Thymus (tissue), 11 donors: ENCODE measurements around the gene MAP2K1. TPM values are rescaled to one million over a fixed set of nuclear protein-coding genes. Genes with fewer than 3 reads are reported as not detected.

ENCODE experiments used
- DNase-seq, 9 donors: peaks; one replicate each; pipeline ENCODE4 v3.0.0-alpha.2; 2013; ENCODE audit warnings: low spot score in 9 of 9, low read depth in 6 of 9, missing footprints in 1 of 9
- H3K27ac ChIP-seq, 2 donors: one replicate each; pipeline ENCODE4 v1.5.1; 2013; ENCODE audit warnings: control low read depth in 1 of 2, low read depth in 1 of 2, low read length in 1 of 2, mild to moderate bottlenecking in 1 of 2, moderate library complexity in 1 of 2
- H3K27me3 ChIP-seq, 2 donors: one replicate each; pipeline ENCODE4 v1.5.1; 2013; ENCODE audit warnings: low read length in 1 of 2; ENCODE audit not compliant: control insufficient read depth in 2 of 2, insufficient read depth in 1 of 2
- H3K36me3 ChIP-seq, 2 donors: one replicate each; pipeline ENCODE4 v1.5.1; 2013; ENCODE audit warnings: low read length in 1 of 2, mild to moderate bottlenecking in 1 of 2, moderate library complexity in 1 of 2; ENCODE audit not compliant: control insufficient read depth in 2 of 2, insufficient read depth in 2 of 2
- H3K4me1 ChIP-seq, 2 donors: one replicate each; pipeline ENCODE4 v1.5.1; 2013; ENCODE audit warnings: low read length in 2 of 2; ENCODE audit not compliant: control insufficient read depth in 2 of 2, insufficient read depth in 2 of 2
- H3K4me3 ChIP-seq, 2 donors: one replicate each; pipeline ENCODE4 v1.5.1; 2013; ENCODE audit warnings: low read length in 2 of 2, control low read depth in 1 of 2, mild to moderate bottlenecking in 1 of 2
- H3K9me3 ChIP-seq, 2 donors: one replicate each; pipeline ENCODE4 v1.5.1; 2013; ENCODE audit warnings: low read length in 1 of 2, mild to moderate bottlenecking in 1 of 2; ENCODE audit not compliant: control insufficient read depth in 2 of 2, insufficient read depth in 1 of 2
- WGBS: extraction: QIAGEN DNeasy Blood & Tissue Kit; methylation state at CpG from one replicate; pipeline ENCODE4 v1.1.7; 2013; 5-methylcytosine and 5-hydroxymethylcytosine counted together
- polyA plus RNA-seq: library from polyadenylated mRNA; stranded (reverse); fragments of 200-250 nt; gene quantifications from one replicate; pipeline ENCODE4 v1.2.3, GENCODE V29; 2013
- total RNA-seq: library from RNA; stranded (reverse); fragments of 120-200 nt; gene quantifications from one replicate; pipeline ENCODE4 v1.2.4, GENCODE V29; 2013
- donor health status: healthy.

The MAP2K1 gene
- total and polyA plus RNA-seq, 2 donors, result 31.1 to 55.0 TPM

DNA sequence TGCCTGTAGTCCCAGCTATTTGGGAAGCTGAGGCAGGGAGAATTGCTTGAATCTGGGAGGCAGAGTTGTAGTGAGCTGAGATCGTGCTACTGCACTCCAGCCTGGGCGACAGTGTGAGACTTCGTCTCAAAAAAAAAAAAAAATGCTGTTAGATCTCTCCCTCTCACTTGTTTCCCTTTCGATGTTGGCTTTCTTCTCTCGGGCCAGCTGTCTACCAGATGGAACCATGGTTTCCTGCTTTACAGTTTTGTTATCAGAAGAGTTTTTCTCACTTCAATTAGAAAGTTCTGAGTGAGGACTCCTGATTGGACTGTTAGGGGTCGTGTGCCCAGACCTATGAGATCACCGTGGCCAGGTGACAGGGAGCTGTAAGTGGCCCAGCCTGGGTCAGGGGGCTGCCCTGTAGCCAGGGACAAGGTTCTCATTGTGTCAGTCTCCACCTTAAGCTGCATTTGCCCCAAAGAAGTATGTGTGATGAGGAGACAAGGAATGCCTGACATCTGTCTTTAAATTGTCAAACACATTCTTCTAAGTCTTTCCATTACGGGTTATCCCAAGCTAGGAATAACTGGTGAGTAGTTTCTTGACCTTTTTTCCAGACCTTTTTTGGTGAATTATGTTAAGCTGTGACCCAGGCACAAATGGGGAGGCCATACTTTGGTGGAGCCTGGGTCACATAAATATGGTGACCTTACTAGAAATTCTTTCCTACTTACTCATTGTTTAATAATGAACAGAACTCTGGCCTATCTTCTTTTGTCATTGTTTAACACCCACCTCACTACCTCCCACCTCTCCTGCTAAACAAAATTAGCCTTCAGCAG, 85.7 kb downstream of the MAP2K1 start:
- peak; percentile 17 to 86 (median 53) for DNase-seq
- 15% methylated on average over 8 of the region's 8 CpGs for WGBS
- Histone ChIP-seq H3K9me3 (no peaks in the 10 kb centered on the region), H3K4me3 (no peak overlapping the region), H3K27me3 (no peaks in the 10 kb centered on the region), H3K4me1 (peaks cover 8 to 14% of the 10 kb centered on the region in 2 donors), H3K27ac (peak overlapping the region; percentile 77 to 85), H3K36me3 (peaks cover 0 to 6% of the 10 kb centered on the region in 2 donors)

DNA sequence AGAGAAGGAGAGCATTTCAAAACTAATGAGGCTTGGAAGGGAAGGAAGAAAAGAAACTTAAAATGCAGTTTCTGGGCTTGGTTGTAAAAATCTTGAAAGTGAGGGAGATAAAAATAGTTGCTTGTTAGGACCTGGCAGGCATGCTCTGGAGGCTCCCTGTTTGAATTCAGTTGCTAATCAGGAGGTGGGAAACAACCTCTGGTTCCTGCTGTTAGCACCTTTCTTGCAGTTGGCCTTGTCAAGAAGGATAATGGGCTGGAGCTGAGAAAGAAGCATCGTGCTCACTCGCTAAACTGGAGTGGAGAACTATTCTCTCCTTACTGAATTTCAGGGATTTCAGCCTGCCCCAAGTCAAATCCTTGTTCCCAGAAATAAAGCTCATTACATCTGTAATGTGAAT, 87.4 kb downstream of the MAP2K1 start:
- Histone ChIP-seq H3K9me3 (no peaks in the 10 kb centered on the region), H3K27me3 (no peaks in the 10 kb centered on the region), H3K4me1 (peaks cover 8 to 14% of the 10 kb centered on the region in 2 donors), H3K27ac (no peak overlapping the region), H3K36me3 (peaks cover 0 to 6% of the 10 kb centered on the region in 2 donors), H3K4me3 (no peak overlapping the region)
- WGBS, result 96% methylated on average over 2 of the region's 2 CpGs
- no peak for DNase-seq

DNA sequence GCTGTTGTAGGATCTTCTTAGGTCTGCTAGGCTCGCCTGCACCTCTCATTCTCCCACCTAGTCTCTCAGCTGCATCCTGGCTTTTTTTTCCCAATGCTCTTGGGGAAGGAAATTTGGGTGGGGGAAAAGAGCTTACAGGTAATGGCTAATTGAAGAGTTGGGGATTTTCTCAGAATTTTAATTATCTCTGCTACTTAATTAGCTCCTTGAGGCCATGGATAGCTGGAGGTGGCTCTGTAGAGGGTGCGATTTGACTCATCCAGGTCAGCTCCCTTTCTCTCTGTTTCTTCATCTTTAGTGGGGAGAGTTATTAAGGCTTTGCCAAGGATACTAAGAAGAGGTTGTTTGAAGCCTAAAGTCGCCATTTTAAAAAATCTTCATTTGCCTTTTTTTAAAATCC, 88.3 kb downstream of the MAP2K1 start:
- Histone ChIP-seq H3K9me3 (no peaks in the 10 kb centered on the region), H3K27me3 (no peaks in the 10 kb centered on the region), H3K27ac (no peak overlapping the region), H3K4me1 (peaks cover 8 to 14% of the 10 kb centered on the region in 2 donors), H3K36me3 (peaks cover 0 to 6% of the 10 kb centered on the region in 2 donors), H3K4me3 (no peak overlapping the region)
- no peak for DNase-seq
- 96% methylated on average over 3 of the region's 3 CpGs for WGBS

DNA sequence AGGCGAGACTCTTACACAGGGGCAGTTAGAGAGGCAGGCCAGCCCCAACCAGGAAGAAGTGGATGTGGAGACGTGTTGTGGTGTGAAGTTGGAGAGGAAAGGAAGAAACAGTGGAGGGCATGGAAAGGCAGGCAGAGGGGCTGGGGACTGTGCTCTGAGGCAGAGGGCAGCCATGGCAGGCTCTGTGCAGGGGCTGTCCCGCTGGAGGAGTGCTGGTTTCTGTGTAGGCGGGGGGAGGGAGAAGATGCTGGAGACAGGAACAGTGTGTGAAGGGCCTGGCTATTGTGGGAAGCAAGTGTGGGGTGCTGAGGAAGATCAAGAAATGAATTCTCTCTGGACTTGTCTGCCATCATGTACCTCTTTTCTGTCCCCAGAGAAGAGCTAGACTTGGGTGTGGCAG, 89.8 kb downstream of the MAP2K1 start:
- DNase-seq, result no peak
- Histone ChIP-seq H3K9me3 (no peaks in the 10 kb centered on the region), H3K4me1 (peaks cover 8 to 10% of the 10 kb centered on the region in 2 donors), H3K36me3 (peaks cover 1 to 7% of the 10 kb centered on the region in 2 donors), H3K4me3 (no peak overlapping the region), H3K27ac (no peak overlapping the region), H3K27me3 (no peaks in the 10 kb centered on the region)
- 97% methylated on average over 4 of the region's 4 CpGs for WGBS

DNA sequence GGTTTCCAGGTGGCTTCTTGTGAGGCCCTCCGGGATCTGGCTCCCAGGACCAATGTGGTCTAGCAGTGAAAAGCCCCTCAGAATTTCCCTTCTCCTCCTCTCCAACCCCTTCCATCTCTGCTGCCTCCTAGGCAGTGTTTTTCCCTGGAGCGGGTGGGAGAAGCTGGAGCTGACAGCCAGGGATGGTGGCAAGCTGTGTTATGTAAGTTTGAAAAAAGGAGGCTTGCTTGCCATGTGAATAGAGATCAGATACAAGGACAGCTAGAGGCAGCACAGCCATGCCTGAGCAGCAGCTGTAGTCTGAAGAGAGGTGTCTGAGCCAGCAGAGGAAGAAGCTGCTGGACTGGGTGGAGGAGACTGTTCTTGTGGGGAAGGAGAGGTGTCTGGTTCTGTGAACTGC, 90.3 kb downstream of the MAP2K1 start:
- Histone ChIP-seq H3K36me3 (peaks cover 6 to 12% of the 10 kb centered on the region in 2 donors), H3K4me3 (no peak overlapping the region), H3K9me3 (no peaks in the 10 kb centered on the region), H3K27me3 (no peaks in the 10 kb centered on the region), H3K27ac (no peak overlapping the region), H3K4me1 (peaks cover 5 to 6% of the 10 kb centered on the region in 2 donors)
- WGBS, result 95% methylated on average over 2 of the region's 2 CpGs
- DNase-seq, result no peak

DNA sequence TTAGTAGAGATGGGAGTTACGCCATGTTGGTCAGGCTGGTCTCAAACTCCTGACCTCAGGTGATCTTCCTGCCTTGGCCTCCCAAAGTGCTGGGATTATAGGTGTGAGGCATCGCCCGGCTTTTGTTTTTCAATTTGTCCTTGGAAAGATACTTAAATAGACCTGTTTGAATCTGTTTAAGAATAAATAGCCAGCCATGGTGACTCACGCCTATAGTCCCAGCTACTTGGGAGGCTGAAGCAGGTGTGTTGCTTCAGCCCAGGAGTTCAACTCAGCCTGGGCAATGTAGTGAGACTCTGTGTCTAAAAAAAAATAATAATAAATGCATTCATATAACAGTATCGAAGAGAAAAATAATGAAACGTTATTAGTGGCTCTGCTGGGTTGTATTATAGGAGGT, 93.6 kb downstream of the MAP2K1 start:
- DNase-seq, result no peak
- Histone ChIP-seq H3K9me3 (no peaks in the 10 kb centered on the region), H3K27ac (no peak overlapping the region), H3K4me3 (no peak overlapping the region), H3K36me3 (peaks cover 25% of the 10 kb centered on the region in 2 donors), H3K27me3 (no peaks in the 10 kb centered on the region), H3K4me1 (no peaks in the 10 kb centered on the region)
- 91% methylated on average over 6 of the region's 6 CpGs for WGBS

DNA sequence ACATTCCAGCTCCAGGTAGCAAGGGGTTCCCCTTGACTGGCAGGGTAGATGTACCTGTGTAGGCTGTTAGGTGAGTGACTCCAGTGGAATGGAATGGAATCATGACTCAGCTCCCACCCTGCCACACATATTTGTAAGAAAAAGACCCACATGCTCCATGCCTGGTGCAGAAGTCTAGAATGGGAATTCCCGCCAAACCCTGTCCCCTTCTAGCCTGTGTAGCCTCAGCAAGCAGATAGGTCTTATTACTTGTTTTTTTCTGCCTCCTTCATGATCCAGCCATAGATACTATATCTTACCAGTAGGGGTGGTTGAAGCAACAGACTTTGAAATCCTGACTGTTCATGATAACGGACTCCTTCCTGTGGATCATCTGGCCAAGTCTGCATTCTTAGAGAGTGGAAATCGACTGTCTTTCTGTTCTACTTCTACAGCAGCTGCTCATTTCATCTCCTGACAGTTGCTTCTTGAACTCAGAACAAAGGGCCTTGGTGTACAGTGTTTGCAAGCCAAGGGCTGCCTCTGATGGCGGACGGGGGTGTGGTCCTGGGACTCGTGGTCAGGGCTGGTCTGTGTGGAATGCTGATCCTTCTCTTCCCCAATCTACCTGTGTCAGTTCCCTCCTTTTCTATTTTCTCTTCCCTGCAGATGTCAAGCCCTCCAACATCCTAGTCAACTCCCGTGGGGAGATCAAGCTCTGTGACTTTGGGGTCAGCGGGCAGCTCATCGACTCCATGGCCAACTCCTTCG, 94.6 kb downstream of the MAP2K1 start:
- Histone ChIP-seq H3K27me3 (no peaks in the 10 kb centered on the region), H3K4me1 (no peaks in the 10 kb centered on the region), H3K27ac (no peak overlapping the region), H3K36me3 (peaks cover 28 to 32% of the 10 kb centered on the region in 2 donors), H3K9me3 (no peaks in the 10 kb centered on the region), H3K4me3 (no peak overlapping the region)
- WGBS, result 97% methylated on average over 10 of the region's 10 CpGs
- DNase-seq, result no peak

DNA sequence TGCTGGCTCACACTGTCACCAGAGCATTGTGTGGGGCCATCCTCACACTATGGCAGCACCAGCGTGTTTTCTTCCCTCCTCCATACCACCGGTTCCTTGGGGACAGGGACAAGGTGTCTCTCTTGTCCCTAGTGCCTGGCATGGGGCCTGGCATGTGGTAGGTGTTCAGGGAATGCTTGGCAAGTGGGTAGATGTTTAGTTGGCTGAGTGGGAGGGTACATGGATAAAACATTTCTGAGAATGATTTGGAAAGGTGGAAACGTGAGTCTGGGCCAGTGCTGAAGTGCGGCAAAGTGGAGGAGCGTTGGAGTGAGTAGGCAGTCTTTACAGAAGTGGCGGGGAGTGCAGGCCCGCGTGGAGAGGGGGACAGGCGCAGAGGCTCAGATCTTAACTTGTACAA, 95.8 kb downstream of the MAP2K1 start:
- no peaks in the 10 kb centered on the region for H3K27me3 ChIP-seq
- 92% methylated on average over 9 of the region's 9 CpGs for WGBS
- no peak overlapping the region for H3K4me3 ChIP-seq
- H3K36me3 ChIP-seq, result peaks cover 37 to 40% of the 10 kb centered on the region in 2 donors
- no peaks in the 10 kb centered on the region for H3K4me1 ChIP-seq
- no peaks in the 10 kb centered on the region for H3K9me3 ChIP-seq
- no peak for DNase-seq
- H3K27ac ChIP-seq, result no peak overlapping the region

DNA sequence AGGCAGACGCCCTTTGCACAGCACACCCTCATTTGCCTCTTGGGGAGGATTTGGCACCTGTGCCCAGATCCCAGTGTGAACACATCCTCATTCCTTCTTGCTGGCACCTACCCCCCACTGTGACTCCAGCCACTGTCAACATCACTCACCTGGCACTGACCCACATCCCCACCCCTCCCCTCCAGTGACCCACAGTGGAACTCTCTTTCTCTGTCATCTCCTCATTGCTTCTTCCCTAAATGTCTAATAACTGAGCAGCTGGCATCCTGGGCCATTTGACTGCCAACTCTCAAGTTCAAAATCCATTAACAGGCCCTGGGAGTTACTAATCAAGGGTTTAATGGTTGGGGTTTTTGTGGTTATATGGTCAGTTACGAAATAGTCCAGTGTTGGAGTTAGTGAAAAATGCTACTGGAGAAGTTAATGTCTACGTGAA, 96.4 kb downstream of the MAP2K1 start:
- Histone ChIP-seq H3K9me3 (no peaks in the 10 kb centered on the region), H3K27ac (no peak overlapping the region), H3K4me1 (no peaks in the 10 kb centered on the region), H3K36me3 (peaks cover 43 to 46% of the 10 kb centered on the region in 2 donors), H3K27me3 (no peaks in the 10 kb centered on the region), H3K4me3 (no peak overlapping the region)
- 98% methylated on average over 3 of the region's 3 CpGs for WGBS
- DNase-seq, result no peak
